Occipital lobe (tissue), 2 donors: ENCODE data around the gene DGKQ. TPM values are rescaled to one million over a fixed set of nuclear protein-coding genes. Genes with fewer than 3 reads are reported as not detected.

Experiments
- DNase-seq: peaks from one replicate; lab custom pipeline; 2025; lab: John Stamatoyannopoulos, UW
- total RNA-seq: library from RNA; depleted of rRNA; stranded (reverse); fragments of >200 nt; gene quantifications from one replicate; pipeline ENCODE4 v1.2.3, GENCODE V29; 2014

DGKQ gene
- total RNA-seq, 1 donor from 2014 or later = 6.7 TPM

DNA sequence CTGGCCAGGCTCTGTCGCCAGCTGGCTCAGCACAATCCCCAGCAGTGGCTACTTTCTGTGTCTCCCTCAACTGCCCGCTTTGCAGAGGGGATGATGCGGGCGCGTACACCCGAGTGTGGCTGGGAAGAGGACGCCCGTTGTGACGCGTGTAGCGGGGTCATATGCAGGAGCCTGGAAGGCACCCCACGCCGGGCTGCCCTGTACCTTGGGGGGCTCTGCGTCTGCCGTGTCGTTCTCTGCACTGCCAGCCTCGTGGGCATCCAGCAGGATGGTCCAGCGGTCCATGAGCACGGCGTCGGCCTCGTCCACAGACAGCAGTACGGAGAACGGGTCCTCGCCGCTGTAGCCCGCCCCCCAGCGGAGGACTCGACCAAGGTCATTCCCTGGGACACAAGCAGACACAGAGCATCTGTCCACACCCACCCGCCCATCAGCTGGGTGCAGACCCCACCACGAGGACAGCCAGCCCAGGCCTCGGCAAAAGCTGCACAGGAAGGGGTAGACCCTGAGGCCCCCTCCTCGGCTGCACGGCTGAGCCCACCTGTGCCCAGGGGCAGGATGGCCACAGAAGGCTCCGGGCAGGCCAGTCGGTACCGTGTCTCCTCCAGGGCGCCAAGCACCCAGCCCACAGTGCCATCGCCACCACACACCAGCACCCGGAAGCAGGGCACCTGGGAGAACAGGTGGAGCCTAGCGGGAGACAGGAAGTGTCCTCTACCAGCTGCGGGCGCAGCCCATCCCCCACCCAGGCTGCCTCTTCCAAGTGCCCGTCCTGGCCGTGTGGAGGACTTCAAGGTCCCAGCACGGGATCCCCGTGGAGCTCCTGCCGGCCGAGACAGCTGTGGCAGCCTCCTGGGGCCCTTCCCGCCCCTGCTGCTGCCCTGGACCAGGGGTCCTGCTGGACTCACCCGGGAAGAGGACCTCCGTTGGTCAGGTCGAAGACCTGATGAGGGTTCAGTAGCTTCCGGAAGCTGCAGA lies 10.8 kb downstream of the DGKQ start:
- DNase-seq = no peak

DNA sequence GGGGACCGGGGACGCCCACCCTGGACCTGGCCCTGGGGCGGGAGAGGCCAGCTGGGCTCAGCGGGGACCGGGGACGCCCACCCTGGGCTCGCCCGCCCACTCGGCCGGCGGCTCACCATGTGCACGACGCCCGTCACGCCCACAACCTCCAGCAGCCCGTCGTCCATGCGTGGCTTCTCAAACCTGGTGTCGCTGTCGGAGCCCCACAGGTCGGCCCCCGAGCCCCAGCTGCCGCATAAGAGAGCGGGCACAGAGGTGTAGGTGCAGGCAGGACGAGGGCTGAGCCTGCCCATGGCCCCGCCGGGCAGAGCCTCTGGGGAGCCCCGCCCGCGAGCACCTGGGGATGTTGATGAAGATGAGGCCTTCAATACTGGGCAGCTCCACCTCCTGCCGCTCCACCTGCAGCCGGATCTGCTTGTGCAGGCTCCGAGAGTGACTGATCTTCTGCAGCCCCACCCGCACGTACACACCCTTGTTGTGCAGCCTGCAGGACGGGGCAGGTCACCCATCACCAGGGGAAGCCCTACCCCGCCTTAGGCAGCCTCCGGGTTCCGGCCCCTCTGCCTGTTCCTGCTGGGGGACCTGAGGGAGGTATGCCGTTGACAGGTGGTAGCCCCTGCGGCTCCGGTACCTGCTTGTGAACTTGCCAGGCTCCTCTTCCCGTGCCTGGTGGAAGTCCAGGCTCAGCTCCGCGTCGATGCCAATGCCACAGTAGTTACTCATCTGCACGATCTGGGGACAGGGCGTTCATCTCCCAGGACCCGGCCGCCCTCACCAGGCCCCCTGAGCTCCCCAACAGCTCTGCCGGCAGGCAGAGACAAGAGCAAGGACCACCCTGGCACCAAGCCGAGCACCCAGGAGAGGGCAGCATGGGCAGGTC lies 11.8 kb downstream of the DGKQ start:
- DNase-seq = no peak

DNA sequence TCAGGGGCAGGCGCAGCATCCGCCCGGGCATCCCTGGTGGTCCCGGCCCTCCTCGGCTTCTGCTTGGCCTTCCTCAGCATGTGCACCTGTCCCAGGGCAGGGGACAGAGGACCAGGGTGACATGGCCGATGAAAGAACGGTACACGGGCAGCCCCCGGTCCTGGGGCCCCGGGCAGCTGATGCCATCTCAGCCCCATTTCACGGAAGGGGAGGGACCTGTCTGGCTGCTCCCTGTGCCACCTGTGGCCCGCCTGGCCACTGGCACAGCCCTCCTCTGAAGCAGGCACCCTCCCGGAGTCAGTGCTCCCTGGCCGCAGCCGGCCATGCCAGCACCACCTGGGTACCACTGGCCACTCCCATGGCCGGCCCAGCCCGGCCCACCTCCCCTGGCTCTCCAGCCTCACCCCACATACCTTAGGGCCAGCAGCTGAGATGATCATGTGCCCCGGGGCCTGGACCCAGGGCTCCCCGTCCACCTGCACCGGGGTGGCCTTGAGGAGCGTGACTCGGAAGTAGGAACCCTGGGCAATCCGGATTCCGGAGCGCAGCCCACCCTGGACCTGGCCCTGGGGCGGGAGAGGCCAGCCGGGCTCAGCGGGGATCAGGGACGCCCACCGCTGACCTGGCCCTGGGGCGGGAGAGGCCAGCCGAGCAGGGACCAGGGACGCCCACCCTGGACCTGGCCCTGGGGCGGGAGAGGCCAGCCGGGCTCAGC lies 12.6 kb downstream of the DGKQ start:
- no peak for DNase-seq

DNA sequence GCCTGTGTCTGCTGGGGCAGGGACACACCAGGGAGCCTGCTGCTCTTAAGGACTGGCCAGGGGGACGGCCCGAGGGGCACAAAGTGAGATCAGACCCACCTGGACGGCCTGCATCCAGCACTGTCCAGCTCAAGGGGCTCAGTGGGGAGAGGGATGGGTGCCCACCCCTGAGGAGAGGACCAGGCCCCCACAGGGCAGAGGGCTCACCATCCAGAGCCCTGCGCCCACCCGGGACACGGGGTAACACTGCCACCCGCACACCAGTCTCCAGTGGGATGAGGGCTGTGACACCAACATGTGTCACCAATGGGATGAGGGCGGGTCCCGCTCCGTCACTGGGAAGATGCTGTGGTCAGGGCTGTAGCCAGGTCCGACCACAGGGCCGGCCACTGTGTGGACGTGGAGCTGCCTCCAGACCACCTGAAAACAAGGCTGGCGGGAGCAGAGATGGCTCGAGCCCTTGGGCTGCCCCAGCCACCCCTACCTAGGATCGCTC lies 13.2 kb downstream of the DGKQ start:
- DNase-seq = no peak

DNA sequence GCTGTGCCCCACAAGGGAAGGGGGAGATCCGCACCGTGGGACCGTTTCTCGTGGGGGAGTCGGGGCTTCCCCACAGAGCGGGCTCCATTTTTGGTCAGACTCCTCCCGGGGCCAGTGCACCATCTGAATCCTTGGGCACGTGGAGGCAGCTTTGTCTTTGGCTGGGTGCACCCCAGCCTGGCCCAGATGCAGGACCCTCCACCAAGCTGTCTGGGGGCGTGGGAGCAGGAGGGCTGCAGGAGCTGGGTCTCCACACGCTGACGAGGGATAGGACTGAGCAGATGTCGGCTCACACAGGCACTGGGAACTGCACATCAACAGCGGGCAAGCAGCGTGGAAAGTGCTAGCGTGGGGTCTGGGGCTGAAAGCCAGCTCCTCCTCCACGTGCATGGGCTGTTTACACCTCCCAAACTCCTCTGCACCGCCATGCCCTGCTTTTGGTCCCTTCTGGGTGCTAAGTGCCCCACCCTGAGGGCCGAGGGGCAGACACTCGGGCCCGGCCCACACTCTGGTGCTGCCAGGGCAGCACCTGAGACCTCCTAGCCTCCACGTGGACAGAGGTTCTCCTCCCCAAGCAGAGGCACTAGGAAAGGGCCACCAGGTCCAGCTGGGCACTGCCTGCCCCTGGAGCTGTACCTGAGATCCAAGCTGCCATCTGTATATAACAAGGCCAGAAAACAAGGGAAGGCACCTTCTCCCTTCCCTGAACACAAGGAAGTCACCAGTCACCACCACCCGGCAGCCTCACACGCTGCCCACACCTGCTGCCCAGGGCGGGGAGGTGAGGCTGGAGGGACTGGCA lies 13.8 kb downstream of the DGKQ start:
- no peak for DNase-seq

DNA sequence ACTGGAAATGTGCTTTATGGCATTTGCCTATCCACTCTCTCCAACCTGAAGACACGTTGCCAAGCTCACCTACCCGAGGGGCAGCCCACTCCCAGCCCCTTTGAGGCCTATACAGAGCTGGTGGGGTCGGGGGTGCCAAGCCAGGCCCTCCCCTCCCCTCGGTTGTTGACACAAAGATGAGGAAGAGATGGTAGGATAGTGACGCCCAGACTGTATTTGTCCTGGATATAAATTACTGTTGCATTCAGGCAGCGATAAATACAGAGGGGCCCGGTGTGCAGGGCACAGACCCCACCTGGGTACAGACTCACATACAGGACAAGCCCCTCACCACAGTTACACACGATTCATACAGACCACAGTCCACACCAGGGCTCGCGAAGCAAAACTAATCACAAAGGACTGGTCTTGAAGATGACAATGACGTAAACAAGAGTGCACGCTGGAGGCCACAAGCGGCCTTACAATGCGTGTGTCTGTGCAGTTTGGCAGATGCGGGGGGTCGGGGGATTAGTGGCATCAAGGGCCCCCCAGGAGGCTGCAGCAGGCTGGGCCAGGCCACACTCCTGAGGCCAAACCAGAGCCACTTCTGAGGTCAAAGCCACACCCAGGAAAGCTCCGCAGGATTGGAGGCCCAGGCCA lies 14.6 kb downstream of the DGKQ start:
- DNase-seq = no peak

DNA sequence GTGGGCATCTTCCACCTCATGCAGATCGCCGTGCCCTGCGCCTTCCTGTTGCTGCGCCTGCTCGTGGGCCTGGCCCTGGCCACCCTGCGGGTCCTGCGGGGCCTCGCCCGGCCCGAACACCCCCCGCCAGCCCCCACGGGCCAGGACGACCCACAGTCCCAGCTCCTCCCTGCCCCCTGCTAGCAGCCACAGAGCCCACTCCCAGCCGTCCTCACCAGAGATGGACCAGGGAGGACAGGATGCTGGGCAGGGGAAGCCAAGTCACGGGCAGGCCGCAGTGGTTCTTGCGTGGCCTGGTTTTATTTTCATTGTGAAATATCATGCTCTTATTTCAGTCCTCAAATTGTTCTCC lies 15.1 kb downstream of the DGKQ start:
- no peak for DNase-seq

DNA sequence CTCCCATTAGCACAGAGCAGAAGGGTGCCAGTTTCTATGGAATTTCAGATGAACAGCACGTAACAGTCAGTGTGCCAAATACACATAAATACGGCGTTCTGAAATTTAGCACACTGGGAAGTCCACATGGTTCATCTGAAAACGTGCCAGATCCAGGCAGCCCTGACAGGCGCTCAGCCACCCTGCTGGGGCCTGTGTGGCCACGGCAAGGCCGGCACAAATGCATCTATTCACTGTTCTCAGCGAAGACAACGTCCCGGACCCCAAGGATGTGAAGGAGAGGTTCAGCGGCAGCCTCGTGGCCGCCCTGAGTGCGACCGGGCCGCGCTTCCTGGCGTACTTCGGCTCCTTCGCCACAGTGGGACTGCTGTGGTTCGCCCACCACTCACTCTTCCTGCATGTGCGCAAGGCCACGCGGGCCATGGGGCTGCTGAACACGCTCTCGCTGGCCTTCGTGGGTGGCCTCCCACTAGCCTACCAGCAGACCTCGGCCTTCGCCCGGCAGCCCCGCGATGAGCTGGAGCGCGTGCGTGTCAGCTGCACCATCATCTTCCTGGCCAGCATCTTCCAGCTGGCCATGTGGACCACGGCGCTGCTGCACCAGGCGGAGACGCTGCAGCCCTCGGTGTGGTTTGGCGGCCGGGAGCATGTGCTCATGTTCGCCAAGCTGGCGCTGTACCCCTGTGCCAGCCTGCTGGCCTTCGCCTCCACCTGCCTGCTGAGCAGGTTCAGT lies 15.6 kb downstream of the DGKQ start:
- DNase-seq = no peak

DNA sequence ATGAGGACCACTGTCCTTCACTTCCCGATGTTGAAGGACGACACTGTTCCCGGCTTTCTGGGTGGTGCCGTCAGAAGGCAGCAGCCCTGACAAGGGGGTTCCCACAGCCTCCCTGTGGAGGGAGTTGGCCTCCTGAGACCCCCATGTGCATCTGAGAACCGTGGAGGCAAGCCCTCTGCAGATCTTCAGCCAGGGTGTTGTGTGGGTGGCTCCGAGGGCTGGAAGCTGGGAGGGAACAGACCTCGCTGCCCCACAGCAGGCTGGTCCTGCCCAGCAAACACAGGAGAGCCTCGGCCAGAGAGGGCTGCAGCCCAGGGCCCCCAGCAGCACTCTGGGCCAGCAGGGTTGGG lies 16.2 kb downstream of the DGKQ start:
- DNase-seq = no peak

DNA sequence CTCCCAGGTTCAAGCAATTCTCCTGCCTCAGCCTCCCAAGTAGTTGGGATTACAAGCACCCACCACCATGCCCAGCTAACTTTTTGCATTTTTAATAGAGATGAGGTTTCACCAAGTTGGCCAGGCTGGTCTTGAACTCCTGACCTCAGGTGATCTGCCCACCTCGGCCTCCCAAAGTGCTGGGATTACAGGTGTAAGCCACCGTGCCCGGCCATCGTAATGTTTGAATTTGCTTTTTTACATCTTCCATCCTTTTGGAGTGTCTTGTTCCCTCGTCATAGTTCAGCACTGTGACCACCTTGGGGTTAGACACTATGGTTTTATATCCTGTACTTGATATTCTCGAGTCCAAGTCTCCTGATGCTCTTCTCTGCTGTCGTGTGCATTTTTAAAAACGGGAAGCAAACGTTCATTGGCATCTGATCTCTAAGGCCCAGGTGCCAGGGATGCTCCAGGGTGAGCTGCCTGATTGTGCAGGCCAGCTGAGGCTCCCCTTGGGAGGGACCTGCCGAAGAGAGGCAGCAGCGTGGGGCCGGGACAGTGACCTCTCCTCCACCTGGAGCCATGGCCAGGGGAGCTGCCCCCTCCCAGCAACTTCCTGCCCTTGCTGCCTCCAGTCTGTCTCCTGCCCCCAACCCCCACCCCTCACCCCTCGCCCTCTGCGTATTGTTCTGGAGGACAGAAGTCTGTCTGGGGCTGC lies 16.7 kb downstream of the DGKQ start:
- DNase-seq = no peak

DNA sequence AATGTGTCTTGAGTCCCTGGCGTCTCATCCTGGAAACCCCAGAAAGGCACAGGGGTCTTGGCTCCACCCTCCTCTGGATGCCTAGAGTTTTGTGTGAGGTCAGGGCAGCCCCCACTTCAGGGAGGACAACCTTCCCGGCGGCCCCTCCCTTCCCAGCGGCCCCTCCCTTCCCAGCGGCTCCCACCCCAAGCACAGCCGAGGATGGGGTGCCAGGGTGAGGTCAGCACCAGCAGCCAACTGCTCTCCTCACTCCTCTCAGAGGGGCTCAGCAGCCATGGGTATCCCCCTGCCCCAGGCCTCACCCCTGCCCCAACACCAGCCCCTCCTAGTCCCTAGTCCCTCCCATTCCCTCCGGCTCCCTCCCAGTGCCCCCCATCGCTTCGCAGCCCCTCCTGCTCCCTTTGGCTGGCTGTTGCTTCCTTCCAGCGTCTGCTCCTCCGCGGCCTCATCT lies 17.4 kb downstream of the DGKQ start:
- no peak for DNase-seq

DNA sequence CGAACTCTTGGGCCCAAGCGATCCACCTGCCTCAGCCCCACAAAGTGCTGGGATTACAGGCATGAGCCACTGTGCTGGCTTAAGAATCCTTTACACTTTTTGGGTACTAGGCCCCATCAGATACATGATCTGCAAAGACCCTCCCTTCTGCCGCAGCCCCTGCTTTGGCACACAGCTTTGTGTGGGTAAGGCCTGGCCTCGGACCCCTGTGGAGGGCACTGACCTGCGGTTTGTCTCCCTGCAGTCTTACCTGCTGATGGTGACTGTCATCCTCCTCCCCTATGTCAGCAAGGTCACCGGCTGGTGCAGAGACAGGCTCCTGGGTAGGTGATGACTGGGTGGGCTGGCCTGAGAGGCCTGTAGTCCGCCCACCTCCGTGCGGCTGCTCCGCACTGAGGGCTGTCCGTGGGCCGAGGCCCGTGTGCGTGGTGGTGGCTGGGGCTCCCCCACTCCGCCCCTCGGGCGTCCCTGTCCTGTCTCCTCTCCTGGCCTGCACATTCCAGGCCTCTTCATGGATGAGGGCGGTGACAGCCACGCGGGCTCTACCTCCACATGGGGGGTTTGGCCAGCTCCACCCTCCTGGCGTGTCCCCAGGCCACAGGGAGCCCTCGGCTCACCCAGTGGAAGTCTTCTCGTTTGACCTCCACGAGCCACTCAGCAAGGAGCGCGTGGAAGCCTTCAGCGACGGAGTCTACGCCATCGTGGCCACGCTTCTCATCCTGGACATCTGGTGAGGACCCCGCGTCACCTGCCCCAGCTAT lies 18.0 kb downstream of the DGKQ start:
- DNase-seq = no peak

DNA sequence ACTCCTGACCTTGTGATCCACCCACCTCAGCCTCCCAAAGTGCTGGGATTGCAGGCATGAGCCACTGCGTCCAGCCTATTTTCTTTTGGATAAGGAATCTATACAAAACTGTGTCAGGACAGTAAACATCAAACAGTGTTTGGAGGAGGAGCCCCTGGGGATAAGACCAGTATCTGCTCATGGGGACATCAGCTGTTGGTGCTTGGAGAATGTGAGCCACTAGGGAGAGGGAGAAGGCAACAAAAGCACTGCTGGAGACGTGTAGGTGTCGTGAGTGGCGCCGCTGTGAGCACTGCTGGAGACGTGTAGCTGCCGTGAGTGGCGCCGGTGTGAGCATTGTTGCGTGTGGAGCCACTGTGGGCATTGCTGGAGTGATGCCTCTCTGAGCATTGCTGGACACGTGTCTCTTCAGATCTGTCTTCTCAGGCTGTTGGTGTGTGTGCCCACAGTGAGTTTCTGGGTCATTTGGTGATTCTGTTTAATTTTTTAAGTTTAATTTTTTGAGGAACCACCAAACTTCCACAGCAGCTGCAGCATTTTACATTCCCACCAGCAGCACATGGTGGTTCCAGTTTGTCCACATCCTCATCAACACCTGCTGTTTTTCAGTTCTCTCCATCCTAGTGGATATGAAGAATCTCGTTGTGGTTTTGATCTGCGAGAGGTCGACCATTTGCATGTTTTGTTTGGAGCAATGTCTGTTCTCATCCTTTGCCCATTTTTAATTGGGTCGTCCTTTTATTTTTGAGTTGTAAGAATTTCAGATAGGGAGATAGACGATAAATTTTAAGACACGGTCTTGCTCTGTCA lies 19.0 kb downstream of the DGKQ start:
- no peak for DNase-seq

DNA sequence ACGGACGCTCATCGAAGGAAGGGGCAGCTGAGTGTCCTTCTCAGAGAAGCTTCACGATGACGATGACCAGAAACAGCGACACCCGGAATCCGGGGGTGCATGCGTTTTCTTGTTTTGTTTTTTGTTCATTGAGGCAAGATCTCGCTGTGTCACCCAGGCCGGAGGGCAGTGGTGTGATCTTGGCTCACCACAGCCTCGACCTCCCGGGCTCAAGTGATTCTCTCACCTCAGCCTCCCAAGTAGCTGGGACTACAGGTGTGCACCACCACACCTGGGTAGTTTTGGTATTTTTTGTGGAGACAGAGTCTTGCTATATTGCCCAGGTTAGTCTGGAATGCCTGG lies 19.8 kb downstream of the DGKQ start:
- DNase-seq = no peak

DNA sequence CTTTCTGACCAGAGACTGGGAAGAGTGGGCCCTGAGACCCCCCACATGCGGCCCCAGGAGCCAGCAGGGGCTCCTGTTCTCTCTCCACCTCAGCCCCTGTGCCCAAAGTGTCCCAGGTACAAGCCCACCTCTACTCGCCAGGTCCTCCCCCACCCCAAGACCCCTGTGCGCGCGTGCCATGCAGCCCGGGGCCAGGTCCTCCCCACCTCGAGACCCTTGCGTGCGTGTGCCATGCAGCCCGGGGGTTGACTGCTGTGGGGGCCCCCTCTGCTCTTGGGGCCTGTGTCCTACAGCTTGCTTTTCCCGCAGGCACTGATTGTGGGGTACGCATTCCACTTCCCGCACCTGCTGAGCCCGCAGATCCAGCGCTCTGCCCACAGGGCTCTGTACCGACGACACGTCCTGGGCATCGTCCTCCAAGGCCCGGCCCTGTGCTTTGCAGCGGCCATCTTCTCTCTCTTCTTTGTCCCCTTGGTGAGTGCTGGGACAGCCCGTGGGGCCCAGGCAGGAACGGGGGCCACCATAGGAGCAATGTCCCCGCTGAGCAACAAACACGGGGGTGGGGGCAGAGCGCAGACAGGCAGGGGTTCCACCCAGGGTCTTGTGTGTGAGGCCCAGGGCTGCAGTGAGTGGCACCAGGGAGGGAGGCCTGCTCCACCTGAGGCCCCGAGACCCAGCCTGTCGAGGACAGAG lies 20.3 kb downstream of the DGKQ start:
- DNase-seq = no peak

DNA sequence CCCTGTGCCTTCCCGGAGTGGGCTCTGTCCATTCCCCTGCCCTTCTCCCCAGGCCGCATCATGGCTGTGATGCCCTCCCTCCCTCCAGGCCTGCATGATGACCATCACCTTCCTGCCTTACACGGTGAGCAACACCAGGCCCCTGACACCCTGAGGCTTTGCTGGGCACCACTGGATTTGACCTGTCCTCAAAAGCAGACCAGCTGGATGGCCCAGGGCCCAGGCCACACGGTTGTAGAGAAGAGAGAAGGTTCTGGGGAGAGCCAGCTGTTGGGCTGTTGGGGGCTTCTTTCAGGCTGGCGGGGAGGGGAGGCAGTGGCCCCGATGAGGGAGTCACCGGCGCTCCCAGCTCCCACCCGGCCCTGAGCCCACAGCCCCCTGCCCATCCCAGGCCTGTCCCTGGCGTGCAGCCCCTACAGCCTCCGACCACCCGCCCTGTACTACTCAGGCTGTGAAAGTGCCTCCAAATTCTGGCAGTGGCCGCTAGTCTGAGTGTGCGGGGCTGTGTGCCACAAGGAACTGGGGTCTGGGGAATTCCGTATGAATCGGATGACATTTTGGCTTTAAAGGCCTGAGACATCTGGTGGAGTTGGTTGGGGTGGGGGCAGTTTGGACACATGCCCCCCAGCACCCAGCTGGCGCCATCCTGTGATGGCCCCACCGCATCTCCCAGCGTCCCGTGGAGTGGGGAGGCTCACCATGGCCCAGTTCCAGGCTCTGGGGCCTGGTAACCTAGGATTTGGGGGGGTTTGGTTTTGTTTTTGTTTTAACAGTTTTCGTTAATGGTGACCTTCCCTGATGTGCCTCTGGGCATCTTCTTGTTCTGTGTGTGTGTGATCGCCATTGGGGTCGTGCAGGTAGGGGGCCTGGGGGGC lies 21.5 kb downstream of the DGKQ start:
- DNase-seq = no peak
